ENCODE data around the gene RSPH1.

DNA sequence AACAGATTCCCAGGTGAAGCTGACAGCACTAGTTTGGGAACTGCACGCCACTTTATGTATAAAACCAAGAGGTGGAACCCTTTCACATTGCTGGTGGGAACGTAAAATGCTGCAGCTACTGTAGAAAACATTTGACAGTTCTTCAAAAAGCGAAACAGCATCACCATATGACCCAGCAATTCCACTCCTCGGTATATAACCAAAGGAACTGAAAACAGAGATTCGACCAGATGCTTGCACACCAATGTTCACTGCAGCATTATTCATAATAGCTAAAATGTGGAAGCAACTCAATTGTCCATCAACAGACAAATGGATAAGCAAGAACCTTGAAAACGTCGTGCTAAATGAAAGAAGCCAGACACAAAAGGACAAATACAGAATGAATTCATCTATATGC lies 17.5 kb downstream of the RSPH1 start:
- TF ChIP-seq ZFP36 (IDR thresholded peaks at IDR 0.05; ENCODE audit: borderline replicate concordance, partially characterized antibody) (no peak), BHLHE40 (IDR thresholded peaks at IDR 0.05; ENCODE audit: low read depth, low read length) (no peak), JUN (IDR thresholded peaks at IDR 0.05) (no peak), PHF8 (IDR thresholded peaks at IDR 0.05; ENCODE audit: borderline replicate concordance, low read depth) (no peak), CTCF (IDR thresholded peaks at IDR 0.05) (no peak), POLR2A (IDR thresholded peaks at IDR 0.05; ENCODE audit: low read length) (no peak), CEBPB (IDR thresholded peaks at IDR 0.05) (no peak), RARB (CRISPR knock-in tag; IDR thresholded peaks at IDR 0.05) (no peak), MAX (IDR thresholded peaks at IDR 0.05) (no peak)
- TF ChIP-seq, protein P1, sequence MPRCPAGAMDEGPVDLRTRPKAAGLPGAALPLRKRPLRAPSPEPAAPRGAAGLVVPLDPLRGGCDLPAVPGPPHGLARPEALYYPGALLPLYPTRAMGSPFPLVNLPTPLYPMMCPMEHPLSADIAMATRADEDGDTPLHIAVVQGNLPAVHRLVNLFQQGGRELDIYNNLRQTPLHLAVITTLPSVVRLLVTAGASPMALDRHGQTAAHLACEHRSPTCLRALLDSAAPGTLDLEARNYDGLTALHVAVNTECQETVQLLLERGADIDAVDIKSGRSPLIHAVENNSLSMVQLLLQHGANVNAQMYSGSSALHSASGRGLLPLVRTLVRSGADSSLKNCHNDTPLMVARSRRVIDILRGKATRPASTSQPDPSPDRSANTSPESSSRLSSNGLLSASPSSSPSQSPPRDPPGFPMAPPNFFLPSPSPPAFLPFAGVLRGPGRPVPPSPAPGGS (IDR thresholded peaks at IDR 0.05) = no peak
